ENCODE results near the gene VEGFB.

Gene VEGFB

DNA sequence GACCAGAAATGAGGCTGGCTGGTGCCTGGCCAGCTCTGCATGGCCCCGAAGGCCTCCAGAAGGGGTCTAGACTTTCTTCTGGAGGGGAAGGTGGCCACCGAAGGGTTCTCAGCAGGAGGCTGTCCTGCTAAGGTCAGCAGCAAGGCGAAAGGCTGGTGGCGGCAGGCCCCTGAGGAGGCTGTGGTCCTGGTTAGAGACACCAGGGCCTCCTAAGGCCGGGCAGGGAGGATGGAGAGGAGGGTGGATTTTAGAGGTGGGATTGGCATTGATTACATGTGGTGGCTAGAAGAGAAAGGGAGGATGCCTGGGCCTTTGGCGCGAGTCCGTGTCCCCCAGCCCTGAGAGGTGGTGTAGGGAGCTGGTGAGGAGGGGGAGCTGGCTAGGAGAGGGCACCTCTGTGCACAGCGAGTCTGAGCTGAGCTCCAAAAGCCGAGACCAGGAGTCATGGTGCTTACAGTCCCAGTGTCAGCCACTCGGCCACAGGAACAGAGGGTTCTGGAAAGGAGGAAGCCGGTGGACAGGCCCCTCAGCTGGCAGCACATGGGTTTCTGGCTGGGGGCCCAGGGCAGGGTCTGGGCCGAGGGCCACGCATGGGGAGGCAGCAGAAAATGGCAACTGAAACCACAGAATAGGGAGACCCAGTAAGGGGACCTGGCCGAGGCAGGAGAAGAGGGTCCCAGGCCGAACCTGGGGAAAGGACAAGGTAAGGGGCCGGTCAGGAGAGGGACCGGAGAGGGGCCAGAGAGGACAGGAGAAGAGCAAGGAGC, 25.4 kb upstream of the VEGFB start:
- H3K36me3 ChIP-seq (ENCODE audit: insufficient read depth, low read length) = peaks cover 15% of the 10 kb centered on the region; the same call in 1 of the 2 replicates
- peaks cover 38% of the 10 kb centered on the region for H3K79me2 ChIP-seq (ENCODE audit: insufficient read depth, low read length)
- H3K4me2 ChIP-seq (ENCODE audit: low read depth, low read length, poor library complexity, severe bottlenecking) = peak overlapping the region; percentile 92
- H3K9ac ChIP-seq (ENCODE audit: low read depth, low read length, poor library complexity, severe bottlenecking) = peak overlapping the region; percentile 99
- peaks cover 6% of the 10 kb centered on the region; the same call in 1 of the 2 replicates for H3F3A ChIP-seq (ENCODE audit: low read depth)
- no peaks in the 10 kb centered on the region for H3K9me3 ChIP-seq (ENCODE audit: insufficient read depth, low read depth, low read length)
- no peak for TF ChIP-seq EZH2phosphoT487 (IDR thresholded peaks at IDR 0.05; ENCODE audit: borderline replicate concordance)
- TF ChIP-seq, protein P1, sequence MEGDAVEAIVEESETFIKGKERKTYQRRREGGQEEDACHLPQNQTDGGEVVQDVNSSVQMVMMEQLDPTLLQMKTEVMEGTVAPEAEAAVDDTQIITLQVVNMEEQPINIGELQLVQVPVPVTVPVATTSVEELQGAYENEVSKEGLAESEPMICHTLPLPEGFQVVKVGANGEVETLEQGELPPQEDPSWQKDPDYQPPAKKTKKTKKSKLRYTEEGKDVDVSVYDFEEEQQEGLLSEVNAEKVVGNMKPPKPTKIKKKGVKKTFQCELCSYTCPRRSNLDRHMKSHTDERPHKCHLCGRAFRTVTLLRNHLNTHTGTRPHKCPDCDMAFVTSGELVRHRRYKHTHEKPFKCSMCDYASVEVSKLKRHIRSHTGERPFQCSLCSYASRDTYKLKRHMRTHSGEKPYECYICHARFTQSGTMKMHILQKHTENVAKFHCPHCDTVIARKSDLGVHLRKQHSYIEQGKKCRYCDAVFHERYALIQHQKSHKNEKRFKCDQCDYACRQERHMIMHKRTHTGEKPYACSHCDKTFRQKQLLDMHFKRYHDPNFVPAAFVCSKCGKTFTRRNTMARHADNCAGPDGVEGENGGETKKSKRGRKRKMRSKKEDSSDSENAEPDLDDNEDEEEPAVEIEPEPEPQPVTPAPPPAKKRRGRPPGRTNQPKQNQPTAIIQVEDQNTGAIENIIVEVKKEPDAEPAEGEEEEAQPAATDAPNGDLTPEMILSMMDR (conservative IDR thresholded peaks at IDR 0.05; ENCODE audit: low read length) = no peak
- peak overlapping the region; percentile 96 for H3K4me3 ChIP-seq (ENCODE audit: low read length, poor library complexity, severe bottlenecking)
- peaks cover 26% of the 10 kb centered on the region for H3K4me1 ChIP-seq (ENCODE audit: insufficient read depth, low read length, poor library complexity, severe bottlenecking)
- no peaks in the 10 kb centered on the region for H3K9me2 ChIP-seq (replicated peaks; ENCODE audit: low read depth, low read length)
- H3K27me3 ChIP-seq (ENCODE audit: insufficient read depth, low read length, poor library complexity, severe bottlenecking) = no peaks in the 10 kb centered on the region
- peaks cover 15% of the 10 kb centered on the region for H4K20me1 ChIP-seq (ENCODE audit: insufficient read depth, low read length, poor library complexity, severe bottlenecking)
- no peak overlapping the region for H2AFZ ChIP-seq (ENCODE audit: low read length)

DNA sequence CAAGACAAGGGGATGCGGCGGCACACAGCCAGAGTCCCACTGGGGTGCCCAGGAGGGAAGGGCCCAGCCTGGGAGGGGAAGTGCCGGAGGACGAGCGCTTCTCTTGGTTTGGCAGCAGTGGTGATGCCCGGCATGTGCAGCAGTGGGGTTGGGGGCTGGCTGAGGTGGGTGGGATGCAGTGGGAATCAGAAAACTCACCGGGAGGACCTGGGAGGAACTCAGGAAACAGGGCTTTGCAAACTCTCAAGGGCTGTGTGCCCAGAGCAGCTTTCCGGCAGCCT, 24.9 kb upstream of the VEGFB start:
- Histone ChIP-seq H3F3A (ENCODE audit: low read depth) (peaks cover 6% of the 10 kb centered on the region; the same call in 1 of the 2 replicates), H3K36me3 (ENCODE audit: insufficient read depth, low read length) (peaks cover 10% of the 10 kb centered on the region; the same call in 1 of the 2 replicates), H3K4me2 (ENCODE audit: low read depth, low read length, poor library complexity, severe bottlenecking) (peak overlapping the region; percentile 92), H2AFZ (ENCODE audit: low read length) (no peak overlapping the region), H3K9me2 (replicated peaks; ENCODE audit: low read depth, low read length) (no peaks in the 10 kb centered on the region), H3K27me3 (ENCODE audit: insufficient read depth, low read length, poor library complexity, severe bottlenecking) (no peaks in the 10 kb centered on the region), H3K9ac (ENCODE audit: low read depth, low read length, poor library complexity, severe bottlenecking) (no peak overlapping the region), H3K4me1 (ENCODE audit: insufficient read depth, low read length, poor library complexity, severe bottlenecking) (peaks cover 26% of the 10 kb centered on the region), H3K4me3 (ENCODE audit: low read length, poor library complexity, severe bottlenecking) (no peak overlapping the region), H3K9me3 (ENCODE audit: insufficient read depth, low read depth, low read length) (no peaks in the 10 kb centered on the region), H4K20me1 (ENCODE audit: insufficient read depth, low read length, poor library complexity, severe bottlenecking) (peaks cover 15% of the 10 kb centered on the region), H3K79me2 (ENCODE audit: insufficient read depth, low read length) (peaks cover 38% of the 10 kb centered on the region)
- no peak for TF ChIP-seq EZH2phosphoT487 (IDR thresholded peaks at IDR 0.05; ENCODE audit: borderline replicate concordance)
- TF ChIP-seq, protein P1 (conservative IDR thresholded peaks at IDR 0.05; ENCODE audit: low read length) = no peak

DNA sequence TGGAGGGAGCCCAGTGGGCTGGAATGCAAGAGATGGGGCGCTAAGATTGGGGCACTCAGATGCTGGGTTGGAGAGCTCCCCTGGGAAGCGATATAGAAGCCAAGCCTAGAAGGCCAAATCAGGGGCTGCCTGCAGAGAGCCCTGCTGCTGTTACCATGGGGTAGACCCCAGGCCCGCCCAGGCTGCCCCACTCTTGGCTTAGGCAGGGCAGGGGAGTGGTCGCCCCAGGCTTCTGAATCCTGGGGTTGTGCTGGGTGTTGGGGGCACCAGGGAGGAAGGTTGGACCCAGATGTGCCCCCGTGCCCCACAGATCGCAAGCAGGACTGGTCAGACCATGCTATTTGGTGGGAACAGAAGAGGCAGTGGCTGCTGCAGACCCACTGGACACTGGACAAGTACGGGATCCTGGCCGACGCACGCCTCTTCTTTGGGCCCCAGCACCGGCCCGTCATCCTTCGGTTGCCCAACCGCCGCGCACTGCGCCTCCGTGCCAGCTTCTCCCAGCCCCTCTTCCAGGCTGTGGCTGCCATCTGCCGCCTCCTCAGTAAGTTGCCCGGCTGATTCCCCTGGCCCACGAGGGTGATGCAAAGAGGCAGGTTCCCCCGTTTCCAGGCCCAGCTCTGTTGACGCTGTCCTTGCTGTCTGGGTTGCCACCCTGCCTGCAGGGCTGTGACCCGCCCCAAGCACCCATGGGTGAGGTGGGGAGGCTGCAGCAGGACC, 23.9 kb upstream of the VEGFB start:
- TF ChIP-seq EZH2phosphoT487 (IDR thresholded peaks at IDR 0.05; ENCODE audit: borderline replicate concordance) = no peak
- TF ChIP-seq, protein P1 (conservative IDR thresholded peaks at IDR 0.05; ENCODE audit: low read length) = no peak
- Histone ChIP-seq H3F3A (ENCODE audit: low read depth) (peaks cover 6% of the 10 kb centered on the region; the same call in 1 of the 2 replicates), H3K9me3 (ENCODE audit: insufficient read depth, low read depth, low read length) (no peaks in the 10 kb centered on the region), H3K4me3 (ENCODE audit: low read length, poor library complexity, severe bottlenecking) (no peak overlapping the region), H3K4me1 (ENCODE audit: insufficient read depth, low read length, poor library complexity, severe bottlenecking) (peaks cover 22% of the 10 kb centered on the region), H3K9ac (ENCODE audit: low read depth, low read length, poor library complexity, severe bottlenecking) (no peak overlapping the region), H2AFZ (ENCODE audit: low read length) (no peak overlapping the region), H3K9me2 (replicated peaks; ENCODE audit: low read depth, low read length) (no peaks in the 10 kb centered on the region), H3K36me3 (ENCODE audit: insufficient read depth, low read length) (peaks cover 10% of the 10 kb centered on the region; the same call in 1 of the 2 replicates), H3K27me3 (ENCODE audit: insufficient read depth, low read length, poor library complexity, severe bottlenecking) (no peaks in the 10 kb centered on the region), H4K20me1 (ENCODE audit: insufficient read depth, low read length, poor library complexity, severe bottlenecking) (peaks cover 12% of the 10 kb centered on the region), H3K79me2 (ENCODE audit: insufficient read depth, low read length) (peaks cover 36% of the 10 kb centered on the region), H3K4me2 (ENCODE audit: low read depth, low read length, poor library complexity, severe bottlenecking) (no peak overlapping the region)
